Fibroblast of lung (primary cell): Measurements from ENCODE around the gene ACADVL. TPM values are rescaled to one million over a fixed set of nuclear protein-coding genes. Genes with fewer than 3 reads are reported as not detected.

ENCODE experiments used
- DNase-seq, 2 donors: peaks; one replicate each; pipeline versions ENCODE4 v3.0.0 to v3.0.0-alpha.2; 2010; ENCODE audit warnings: low read depth in 2 of 2
- H2AFZ ChIP-seq: 2 replicates; pipeline ENCODE4 v1.5.1; 2012; ENCODE audit warnings: low read length, control low read depth, inconsistent platforms
- H3K27ac ChIP-seq: 2 replicates; pipeline ENCODE4 v1.5.1; 2011; ENCODE audit warnings: low read length, control low read depth; ENCODE audit not compliant: insufficient read depth
- H3K27me3 ChIP-seq: 2 replicates; pipeline ENCODE4 v1.5.1; 2011; ENCODE audit warnings: mild to moderate bottlenecking, low read length; ENCODE audit not compliant: control insufficient read depth, insufficient read depth
- H3K36me3 ChIP-seq: 2 replicates; pipeline ENCODE4 v1.5.1; 2011; ENCODE audit warnings: low read length; ENCODE audit not compliant: control insufficient read depth, insufficient read depth
- H3K4me1 ChIP-seq: 2 replicates; pipeline ENCODE4 v1.5.1; 2011; ENCODE audit warnings: low read length; ENCODE audit not compliant: control insufficient read depth, insufficient read depth; ENCODE audit errors: extremely low read depth
- H3K4me2 ChIP-seq: 2 replicates; pipeline ENCODE4 v1.5.1; 2011; ENCODE audit warnings: low read length, control low read depth; ENCODE audit not compliant: insufficient read depth; ENCODE audit errors: extremely low read depth
- H3K4me3 ChIP-seq, 4 experiments: fragments of 200-600 bp in 1 of 4; sonication (generic) in 1 of 4; replicated peaks in 1 of 4; 2 replicates each; pipeline ENCODE4 v1.5.1; 2011 to 2016; ENCODE audit warnings: low read length in 4 of 4, low read depth in 3 of 4, mild to moderate bottlenecking in 3 of 4, control low read depth in 2 of 4, inconsistent platforms in 1 of 4, mixed read lengths in 1 of 4; ENCODE audit not compliant: insufficient read depth in 1 of 4; ENCODE audit errors: control extremely low read depth in 1 of 4
- H3K79me2 ChIP-seq: 2 replicates; pipeline ENCODE4 v1.5.1; 2012; ENCODE audit warnings: mild to moderate bottlenecking, low read length, inconsistent platforms; ENCODE audit not compliant: control insufficient read depth, insufficient read depth
- H3K9ac ChIP-seq: 2 replicates; pipeline ENCODE4 v1.5.1; 2011; ENCODE audit warnings: mild to moderate bottlenecking, low read length, control low read depth; ENCODE audit not compliant: insufficient read depth
- H3K9me3 ChIP-seq: 2 replicates; pipeline ENCODE4 v1.5.1; 2012; ENCODE audit warnings: low read depth, low read length; ENCODE audit not compliant: control insufficient read depth, insufficient read depth
- H4K20me1 ChIP-seq: 2 replicates; pipeline ENCODE4 v1.5.1; 2011; ENCODE audit warnings: low read length; ENCODE audit not compliant: control insufficient read depth, insufficient read depth; ENCODE audit errors: extremely low read depth
- CTCF ChIP-seq, 2 donors: IDR thresholded peaks in 1 of 2; conservative IDR thresholded peaks in 1 of 2; 1 replicate in 1 of 2; 2 replicates in 1 of 2; pipeline ENCODE4 v1.5.1; 2011 to 2012; ENCODE audit warnings: low read length in 2 of 2, control low read depth in 1 of 2, inconsistent platforms in 1 of 2, low read depth in 1 of 2, mild to moderate bottlenecking in 1 of 2
- EZH2 ChIP-seq: IDR thresholded peaks from 2 replicates; pipeline ENCODE4 v1.5.1; 2012; ENCODE audit warnings: low read length, control low read depth, mild to moderate bottlenecking; ENCODE audit errors: missing control alignments
- polyA plus RNA-seq, 2 donors: library from polyadenylated mRNA; depleted of rRNA in 1 of 2; stranded (reverse) in 1 of 2; unstranded in 1 of 2; fragments of >200 nt; gene quantifications; 2 replicates each; pipeline ENCODE4 v1.2.1, GENCODE V29; 2011 to 2012; ENCODE audit warnings: missing spikeins in 1 of 2
- total RNA-seq: library from RNA; depleted of rRNA; stranded (reverse); fragments of >200 nt; gene quantifications from 2 replicates; pipeline ENCODE4 v1.2.1, GENCODE V29; 2014

The ACADVL gene
- total and polyA plus RNA-seq, 2 donors (not counting 1 experiment from before 2014, with no cell fraction given), result 129 to 313 TPM

- H4K20me1 ChIP-seq, result no peaks in the 10 kb centered on the region
- no peaks in the 10 kb centered on the region for H3K79me2 ChIP-seq
- no peak overlapping the region for H3K9ac ChIP-seq
- no peak overlapping the region for H3K27ac ChIP-seq
- H3K36me3 ChIP-seq, result no peaks in the 10 kb centered on the region
- H3K4me1 ChIP-seq, result no peaks in the 10 kb centered on the region
- H3K4me2 ChIP-seq, result no peak overlapping the region
- TF ChIP-seq EZH2, result no peak
- TF ChIP-seq CTCF (conservative IDR thresholded peaks at IDR 0.05 in 1 of 2, IDR thresholded peaks at IDR 0.05 in 1 of 2; ENCODE audit: low read depth in 1 of 2, low read length in 2 of 2), result no peak
- H3K4me3 ChIP-seq, result no peak overlapping the region
- H3K27me3 ChIP-seq, result peaks cover 2% of the 10 kb centered on the region
- no peak overlapping the region for H2AFZ ChIP-seq
- no peaks in the 10 kb centered on the region for H3K9me3 ChIP-seq
- peak in 1 of 2 donors; percentile 13 for DNase-seq
These were observed 45.0 kb upstream of the ACADVL start for GRCh38 chr17:7174603-7175326.

- Histone ChIP-seq H3K4me1 (no peaks in the 10 kb centered on the region), H3K79me2 (no peaks in the 10 kb centered on the region), H3K9me3 (no peaks in the 10 kb centered on the region), H3K36me3 (no peaks in the 10 kb centered on the region), H3K27me3 (peaks cover 2% of the 10 kb centered on the region), H3K4me2 (no peak overlapping the region), H4K20me1 (no peaks in the 10 kb centered on the region), H3K9ac (no peak overlapping the region), H2AFZ (no peak overlapping the region), H3K27ac (no peak overlapping the region), H3K4me3 (no peak overlapping the region)
- no peak for DNase-seq
- TF ChIP-seq CTCF (conservative IDR thresholded peaks at IDR 0.05 in 1 of 2, IDR thresholded peaks at IDR 0.05 in 1 of 2; ENCODE audit: low read depth in 1 of 2, low read length in 2 of 2), result no peak
- TF ChIP-seq EZH2, result no peak
These were observed 44.4 kb upstream of the ACADVL start for GRCh38 chr17:7175330-7175733.

GRCh38 chr17:7176107-7176840 is 43.5 kb upstream of the ACADVL start:
- H4K20me1 ChIP-seq, result no peaks in the 10 kb centered on the region
- H3K9me3 ChIP-seq, result no peaks in the 10 kb centered on the region
- H3K4me2 ChIP-seq, result no peak overlapping the region
- TF ChIP-seq EZH2, result peak; percentile 36
- no peak for TF ChIP-seq CTCF (conservative IDR thresholded peaks at IDR 0.05 in 1 of 2, IDR thresholded peaks at IDR 0.05 in 1 of 2; ENCODE audit: low read depth in 1 of 2, low read length in 2 of 2)
- H3K4me3 ChIP-seq, result no peak overlapping the region
- no peaks in the 10 kb centered on the region for H3K36me3 ChIP-seq
- no peak for DNase-seq
- no peaks in the 10 kb centered on the region for H3K4me1 ChIP-seq
- H3K27ac ChIP-seq, result no peak overlapping the region
- H3K9ac ChIP-seq, result no peak overlapping the region
- H2AFZ ChIP-seq, result no peak overlapping the region
- H3K79me2 ChIP-seq, result no peaks in the 10 kb centered on the region
- H3K27me3 ChIP-seq, result peaks cover 2% of the 10 kb centered on the region
